Gastrocnemius medialis (tissue), 4 donors: ENCODE measurements around the gene MOGAT1. TPM values are rescaled to one million over a fixed set of nuclear protein-coding genes. Genes with fewer than 3 reads are reported as not detected.

Experiments
- ATAC-seq, 2 donors: fragments of 150-250 bp; one replicate each; pipeline ENCODE4 v1.9.1; 2016
- DNase-seq, 2 donors: peaks; one replicate each; pipeline ENCODE4 v3.0.0-alpha.2; 2019
- H3K27ac ChIP-seq, 4 donors: fragments of 200-600 bp; sonication (generic); 1 replicate in 1 of 4; 2 replicates in 3 of 4; pipeline ENCODE4 v1.5.1; 2016 to 2018; ENCODE audit warnings: mild to moderate bottlenecking in 2 of 4, moderate library complexity in 1 of 4
- H3K27me3 ChIP-seq, 3 donors: fragments of 200-600 bp; sonication (generic) in 2 of 3; 1 replicate in 1 of 3; 2 replicates in 2 of 3; pipeline versions ENCODE4 v1.5.1 to v1.6.0; 2016 to 2019; ENCODE audit warnings: mild to moderate bottlenecking in 1 of 3, moderate library complexity in 1 of 3
- H3K36me3 ChIP-seq, 2 donors: fragments of 200-600 bp; sonication (generic) in 1 of 2; one replicate each; pipeline ENCODE4 v1.5.1; 2017 to 2018
- H3K4me1 ChIP-seq, 2 donors: fragments of 200-600 bp; sonication (generic) in 1 of 2; one replicate each; pipeline ENCODE4 v1.5.1; 2016 to 2017; ENCODE audit warnings: mild to moderate bottlenecking in 2 of 2
- H3K4me3 ChIP-seq, 4 donors: fragments of 200-600 bp; sonication (generic) in 3 of 4; 1 replicate in 1 of 4; 2 replicates in 3 of 4; pipeline ENCODE4 v1.5.1; 2016 to 2019; ENCODE audit warnings: mild to moderate bottlenecking in 2 of 4
- H3K9me3 ChIP-seq, 3 donors: fragments of 200-600 bp; sonication (generic) in 2 of 3; 1 replicate in 1 of 3; 2 replicates in 2 of 3; pipeline ENCODE4 v1.5.1; 2016 to 2019
- CTCF ChIP-seq, 5 experiments: fragments of 450-650 bp in 3 of 5; fragments of 200-600 bp in 2 of 5; sonication (generic) in 2 of 5; IDR thresholded peaks in 4 of 5; conservative IDR thresholded peaks in 1 of 5; 1 replicate in 4 of 5; 2 replicates in 1 of 5; pipeline ENCODE4 v1.5.1; 2016 to 2019; ENCODE audit warnings: antibody characterized with exemption in 5 of 5, mild to moderate bottlenecking in 3 of 5, moderate library complexity in 3 of 5
- POLR2A ChIP-seq, 2 donors: fragments of 450-650 bp; IDR thresholded peaks; one replicate each; pipeline ENCODE4 v1.6.1; 2017; ENCODE audit warnings: antibody characterized with exemption in 2 of 2, mild to moderate bottlenecking in 2 of 2, moderate library complexity in 2 of 2
- in situ Hi-C, 4 donors: fragments of 200-750 bp; cut with MboI; loops; one replicate each; pipeline versions ENCODE4 v1.15.0 to v1.8.0; 2017; ENCODE audit warnings: low sequenced_read_pairs in 4 of 4
- intact Hi-C: fragments of 100-400 bp; cut with DNase I; formaldehyde crosslinking; loops from one replicate; pipeline ENCODE4 v1.15.1; 2023; ENCODE audit warnings: low total_unique reads
- total RNA-seq, 4 donors: library from RNA; depleted of rRNA; stranded (reverse); fragments of >200 nt; gene quantifications; one replicate each; pipeline versions ENCODE4 v1.1.0 to v1.2.3, GENCODE V29; 2016

Gene MOGAT1
- total RNA-seq, 4 donors from 2014 or later: not detected

GRCh38 chr2:222668494-222669154 is 2.8 kb upstream of the MOGAT1 start:
- no peak for DNase-seq

DNA sequence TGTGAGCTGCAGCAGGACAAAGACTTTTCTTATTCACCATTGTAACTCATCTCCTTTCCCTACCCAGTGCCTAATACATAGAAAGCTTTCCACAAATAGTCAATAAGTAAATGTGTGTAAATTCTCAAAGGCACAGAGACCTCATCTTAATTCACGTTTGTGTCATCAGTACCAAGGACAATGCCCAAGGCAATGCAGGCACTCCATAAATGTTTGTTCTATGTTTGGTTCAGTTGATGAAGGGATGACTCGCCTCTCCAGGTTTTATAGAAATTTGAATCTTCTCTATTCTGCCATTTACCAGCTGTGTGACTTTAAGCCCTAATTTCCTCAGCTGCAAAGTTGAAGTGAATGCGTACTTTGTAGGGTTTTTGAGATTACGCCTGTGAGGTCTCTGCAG is 2.1 kb upstream of the MOGAT1 start:
- Histone ChIP-seq H3K4me3 (no peak overlapping the region), H3K9me3 (no peaks in the 10 kb centered on the region), H3K4me1 (peaks cover 0 to 4% of the 10 kb centered on the region in 2 donors), H3K27me3 (no peaks in the 10 kb centered on the region), H3K27ac (no peak overlapping the region), H3K36me3 (no peaks in the 10 kb centered on the region)
- no peak for TF ChIP-seq CTCF (IDR thresholded peaks at IDR 0.05 in 4 of 5, conservative IDR thresholded peaks at IDR 0.05 in 1 of 5)
- TF ChIP-seq POLR2A (IDR thresholded peaks at IDR 0.05): no peak
- no peak for ATAC-seq
- in situ Hi-C loops (no loop called here), intact Hi-C loops (no loop called here)
- DNase-seq: no peak

More at GRCh38 chr2:222668494-222669154, 2.8 kb upstream of the MOGAT1 start:
- Histone ChIP-seq H3K27me3 (no peaks in the 10 kb centered on the region), H3K27ac (no peak overlapping the region), H3K36me3 (no peaks in the 10 kb centered on the region), H3K4me1 (peaks cover 0 to 4% of the 10 kb centered on the region in 2 donors), H3K9me3 (no peaks in the 10 kb centered on the region), H3K4me3 (no peak overlapping the region)
- ATAC-seq: no peak
- TF ChIP-seq POLR2A (IDR thresholded peaks at IDR 0.05): no peak
- no peak for TF ChIP-seq CTCF (IDR thresholded peaks at IDR 0.05 in 4 of 5, conservative IDR thresholded peaks at IDR 0.05 in 1 of 5)
- in situ Hi-C loops: no loop called here
- intact Hi-C loops: no loop called here

DNA sequence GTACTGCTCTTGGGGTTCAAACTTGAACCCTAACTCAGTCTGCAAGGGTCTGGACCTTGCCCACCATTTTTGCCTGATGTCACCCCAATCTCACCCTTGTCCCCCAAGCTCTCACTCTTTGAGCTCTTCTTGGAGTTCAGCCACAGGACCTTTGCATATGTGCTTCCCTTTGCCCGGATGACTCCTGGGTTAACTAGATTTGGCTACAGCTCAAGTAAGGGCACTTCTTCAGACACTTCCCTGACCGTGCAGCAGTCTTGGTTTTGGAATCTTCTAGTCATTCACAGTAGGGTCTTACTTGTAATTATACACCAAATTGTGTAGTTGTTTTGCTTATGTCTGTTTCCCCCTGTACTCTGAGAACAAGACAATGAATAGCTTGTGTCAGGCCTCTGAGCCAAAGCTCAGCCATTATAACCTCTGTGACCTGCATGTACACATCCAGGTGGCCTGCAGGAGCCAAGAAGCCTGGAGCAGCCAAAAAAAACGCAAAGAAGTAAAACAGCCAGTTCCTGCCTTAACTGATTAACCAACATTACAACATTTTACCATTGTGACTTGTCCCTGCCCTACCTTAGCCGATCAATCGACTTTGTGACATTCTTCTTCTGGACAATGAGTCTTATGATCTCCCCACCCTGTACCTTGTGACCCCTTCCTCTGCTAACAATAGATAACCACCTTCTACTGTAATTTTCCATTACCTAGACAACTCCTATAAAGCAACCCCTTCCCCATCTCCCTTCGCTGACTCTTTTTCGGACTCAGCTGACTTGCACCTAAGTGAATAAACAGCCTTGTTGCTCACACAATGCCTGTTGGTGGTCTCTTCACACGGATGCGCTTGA is 1.0 kb upstream of the MOGAT1 start:
- H3K27ac ChIP-seq: no peak overlapping the region
- TF ChIP-seq POLR2A (IDR thresholded peaks at IDR 0.05) (no peak), CTCF (IDR thresholded peaks at IDR 0.05 in 4 of 5, conservative IDR thresholded peaks at IDR 0.05 in 1 of 5) (no peak)
- intact Hi-C loops: no loop called here
- DNase-seq (no peak), ATAC-seq (no peak)
- no peaks in the 10 kb centered on the region for H3K36me3 ChIP-seq
- H3K27me3 ChIP-seq: no peaks in the 10 kb centered on the region
- peaks cover 0 to 4% of the 10 kb centered on the region in 2 donors for H3K4me1 ChIP-seq
- in situ Hi-C loops: no loop called here
- H3K9me3 ChIP-seq: no peaks in the 10 kb centered on the region
- no peak overlapping the region for H3K4me3 ChIP-seq

- no peak overlapping the region for H3K27ac ChIP-seq
- intact Hi-C loops (no loop called here), in situ Hi-C loops (no loop called here)
- H3K4me1 ChIP-seq: peaks cover 0 to 4% of the 10 kb centered on the region in 2 donors
- H3K9me3 ChIP-seq: no peaks in the 10 kb centered on the region
- ATAC-seq: no peak
- H3K4me3 ChIP-seq: peak overlapping the region; percentile 60 to 73 (median 64)
- H3K27me3 ChIP-seq: no peaks in the 10 kb centered on the region
- no peak for DNase-seq
- no peak for TF ChIP-seq POLR2A (IDR thresholded peaks at IDR 0.05)
- TF ChIP-seq CTCF (IDR thresholded peaks at IDR 0.05 in 4 of 5, conservative IDR thresholded peaks at IDR 0.05 in 1 of 5): no peak
- no peaks in the 10 kb centered on the region for H3K36me3 ChIP-seq
Observed at GRCh38 chr2:222672068-222672401, 577 bp downstream of the MOGAT1 start.
